ENCODE results near the gene DNAI4.

GRCh38 chr1:66893712-66894111 lies 30.9 kb downstream of the DNAI4 start:
- TF ChIP-seq CTCF (conservative IDR thresholded peaks at IDR 0.05; ENCODE audit: low read length) (no peak), EZH2phosphoT487 (IDR thresholded peaks at IDR 0.05; ENCODE audit: borderline replicate concordance, low read depth, low read length) (no peak)
